ENCODE data around the gene DCPS. TPM values are rescaled to one million over a fixed set of nuclear protein-coding genes. Genes with fewer than 3 reads are reported as not detected.
A peak's percentile ranks its signal among the peaks of the same experiment; 100 is the strongest.
"Not testable (repeated sequence)": the region's sequence is repeated elsewhere in the genome, so short reads cannot be mapped to it uniquely, and the experiment has no call there.

DCPS gene
- total RNA-seq, 2 donors from 2014 or later = 3.0 to 17.9 TPM

DNA sequence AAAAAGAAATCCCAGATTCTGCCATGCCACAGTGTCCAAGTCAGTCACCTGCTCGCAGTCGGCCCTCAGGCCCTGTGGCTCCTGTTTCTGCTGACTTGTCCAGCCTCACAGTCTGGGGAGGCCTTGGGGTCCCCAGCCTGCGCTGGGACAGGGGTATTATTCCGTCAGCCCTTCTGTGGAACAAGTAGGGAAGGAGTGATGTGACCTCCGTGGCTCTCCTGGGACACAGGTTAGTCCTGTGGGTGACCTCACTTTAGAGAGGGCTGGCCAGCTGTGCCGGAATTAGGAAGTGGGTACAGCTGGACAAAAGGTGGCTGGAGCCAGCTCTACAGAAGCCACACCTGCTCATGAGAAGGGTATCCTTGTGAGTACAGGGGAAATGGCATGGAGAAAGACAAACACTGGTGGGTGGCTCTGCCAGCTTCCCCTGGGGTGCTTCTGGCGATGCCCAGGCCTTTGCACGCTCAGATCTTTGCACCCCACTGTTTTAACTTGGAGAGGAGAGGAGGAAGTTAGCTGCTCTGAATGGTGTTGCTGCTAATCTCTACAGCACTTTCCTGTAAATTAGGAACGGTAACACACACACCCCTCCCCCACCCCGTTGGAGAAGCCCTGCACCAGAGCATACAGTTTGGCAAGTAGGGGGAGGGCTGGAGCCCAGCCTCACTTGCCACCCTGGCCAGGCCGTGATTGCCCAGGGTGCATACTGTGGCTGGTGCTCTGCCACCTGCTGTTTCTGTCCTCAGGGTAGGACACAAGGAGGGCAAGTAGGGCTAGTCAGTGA lies 64.7 kb downstream of the DCPS start:
- H3K36me3 ChIP-seq (replicated peaks in 1 of 2; ENCODE audit: insufficient read depth in 1 of 2, low read depth in 2 of 2); DNase-seq; H3K9me3 ChIP-seq; intact Hi-C loops (cut with DNase I); H3K27me3 ChIP-seq; H3K4me3 ChIP-seq; H3K4me1 ChIP-seq; ATAC-seq; H3K27ac ChIP-seq: not testable (repeated sequence)
- 45 to 58% methylated on average over 8 to 11 of the region's 11 CpGs for WGBS, 2 donors

- intact Hi-C loops (cut with DNase I) = no loop called here
- H3K27me3 ChIP-seq = no peaks in the 10 kb centered on the region
- WGBS, 2 donors = 49 to 53% methylated on average over 3 of the region's 3 CpGs
- H3K9me3 ChIP-seq = no peaks in the 10 kb centered on the region
- H3K4me3 ChIP-seq = no peak overlapping the region
- no peaks in the 10 kb centered on the region for H3K36me3 ChIP-seq (replicated peaks in 1 of 2; ENCODE audit: insufficient read depth in 1 of 2, low read depth in 2 of 2)
- TF ChIP-seq POLR2A (IDR thresholded peaks at IDR 0.05) (no peak), CTCF (IDR thresholded peaks at IDR 0.05) (no peak)
- no peaks in the 10 kb centered on the region for H3K4me1 ChIP-seq
- H3K27ac ChIP-seq = no peak overlapping the region
- ATAC-seq (no peak), DNase-seq (no peak)
Observed at GRCh38 chr11:126370016-126370415, 66.2 kb downstream of the DCPS start.

- H3K4me3 ChIP-seq = no peak overlapping the region
- intact Hi-C loops (cut with DNase I) = no loop called here
- H3K9me3 ChIP-seq = no peaks in the 10 kb centered on the region
- ATAC-seq (no peak), DNase-seq (no peak)
- TF ChIP-seq POLR2A (IDR thresholded peaks at IDR 0.05) = no peak
- TF ChIP-seq CTCF (IDR thresholded peaks at IDR 0.05) = no peak
- H3K36me3 ChIP-seq (replicated peaks in 1 of 2; ENCODE audit: insufficient read depth in 1 of 2, low read depth in 2 of 2) = no peaks in the 10 kb centered on the region
- H3K27ac ChIP-seq = no peak overlapping the region
- no peaks in the 10 kb centered on the region for H3K4me1 ChIP-seq
- 87 to 88% methylated on average over 7 of the region's 7 CpGs for WGBS, 2 donors
- H3K27me3 ChIP-seq = no peaks in the 10 kb centered on the region
Observed at GRCh38 chr11:126371595-126371994, 67.7 kb downstream of the DCPS start.

DNA sequence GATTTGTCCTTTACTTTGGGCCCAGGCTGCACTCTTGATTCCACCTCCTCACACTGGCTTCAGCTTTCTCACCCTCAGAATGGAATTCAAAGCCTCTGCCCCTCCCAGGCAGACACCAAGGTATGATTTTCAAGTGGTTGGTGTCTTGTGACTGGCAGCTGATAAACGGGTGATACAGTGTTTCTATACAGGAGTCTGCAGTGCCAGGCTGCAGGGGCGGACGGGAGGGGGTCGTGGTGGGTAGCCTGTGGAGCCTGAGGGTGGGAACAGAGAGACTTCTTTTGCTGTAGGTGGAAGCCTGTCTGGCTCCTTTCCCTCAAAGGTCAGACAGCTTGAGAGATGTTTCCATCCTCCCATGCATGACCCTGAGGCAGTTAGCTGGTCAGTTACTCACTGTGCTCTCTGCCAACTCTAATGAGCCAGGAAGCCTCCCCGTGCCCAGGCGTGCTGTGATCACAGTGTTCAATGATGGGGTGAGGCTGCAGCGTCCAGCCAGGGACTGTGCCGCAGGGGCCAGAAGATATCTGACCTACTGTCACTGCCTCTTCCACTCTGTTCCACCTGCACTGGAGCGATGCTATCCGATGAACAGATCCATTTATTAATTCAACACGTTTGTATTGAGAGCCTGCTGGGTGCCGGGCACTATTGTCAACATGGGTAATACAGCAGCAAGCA lies 69.7 kb downstream of the DCPS start:
- H3K36me3 ChIP-seq (replicated peaks in 1 of 2; ENCODE audit: insufficient read depth in 1 of 2, low read depth in 2 of 2); H3K27ac ChIP-seq: not testable (repeated sequence)
- 65% methylated on average over 10 to 12 of the region's 12 CpGs for WGBS, 2 donors

GRCh38 chr11:126374562-126375300 lies 70.9 kb downstream of the DCPS start:
- peak; percentile 48 for ATAC-seq
- H3K36me3 ChIP-seq (replicated peaks in 1 of 2; ENCODE audit: insufficient read depth in 1 of 2, low read depth in 2 of 2); DNase-seq; H3K9me3 ChIP-seq; H3K4me1 ChIP-seq; H3K4me3 ChIP-seq; intact Hi-C loops (cut with DNase I); H3K27me3 ChIP-seq; H3K27ac ChIP-seq: not testable (repeated sequence)
- 87% methylated on average over 10 to 19 of the region's 28 CpGs for WGBS, 2 donors

More for the DNA sequence above, 69.7 kb downstream of the DCPS start:
- H3K4me3 ChIP-seq; DNase-seq; ATAC-seq; H3K27me3 ChIP-seq; H3K9me3 ChIP-seq; H3K4me1 ChIP-seq; intact Hi-C loops (cut with DNase I): not testable (repeated sequence)

DNA sequence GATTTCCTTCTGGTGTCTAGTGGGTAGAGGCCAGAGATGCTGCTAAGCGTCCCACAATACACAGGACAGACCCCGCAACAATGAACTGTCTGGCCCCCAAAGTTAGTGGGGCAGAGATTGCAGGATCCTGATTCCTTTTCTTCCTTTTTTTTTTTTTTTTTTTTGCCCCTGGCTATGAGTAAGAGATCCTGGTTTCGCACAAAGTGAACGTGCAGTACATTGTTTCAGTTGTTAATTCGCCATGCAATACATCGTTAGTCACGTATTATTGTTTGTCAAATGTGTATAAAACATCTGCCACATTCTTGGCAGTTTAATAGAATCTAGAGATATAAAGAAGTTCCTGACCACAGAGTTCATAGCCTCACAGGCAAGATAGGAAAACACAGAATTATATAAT lies 71.9 kb downstream of the DCPS start:
- no peak for TF ChIP-seq POLR2A (IDR thresholded peaks at IDR 0.05)
- TF ChIP-seq CTCF (IDR thresholded peaks at IDR 0.05) = no peak
- Histone ChIP-seq H3K4me1 (no peaks in the 10 kb centered on the region), H3K36me3 (replicated peaks in 1 of 2; ENCODE audit: insufficient read depth in 1 of 2, low read depth in 2 of 2) (no peaks in the 10 kb centered on the region), H3K27me3 (no peaks in the 10 kb centered on the region), H3K27ac (no peak overlapping the region), H3K4me3 (no peak overlapping the region), H3K9me3 (no peaks in the 10 kb centered on the region)
- 88 to 96% methylated on average over 7 of the region's 7 CpGs for WGBS, 2 donors
- ATAC-seq (no peak), DNase-seq (no peak)
- intact Hi-C loops (cut with DNase I) = no loop called here

Data from body of pancreas (tissue), 4 donors.